HG03469 (cell line): Measurements from ENCODE around the gene PCDHAC1.

ENCODE experiments used
- ATAC-seq: cut with Tn5 transposase; IDR thresholded peaks from one replicate; pipeline ENCODE4 v1.9.1; 2021; ENCODE audit warnings: mild to moderate bottlenecking, moderate library complexity, moderate number of reproducible peaks; ENCODE audit not compliant: unreplicated experiment

Gene PCDHAC1

GRCh38 chr5:140967226-140967893 lies 41.3 kb downstream of the PCDHAC1 start:
- no peak for ATAC-seq

GRCh38 chr5:140969880-140970279 lies 43.8 kb downstream of the PCDHAC1 start:
- ATAC-seq: no peak

GRCh38 chr5:140973550-140973949 lies 47.5 kb downstream of the PCDHAC1 start:
- no peak for ATAC-seq

- no peak for ATAC-seq
Measured at GRCh38 chr5:140977003-140977402, 50.9 kb downstream of the PCDHAC1 start.

GRCh38 chr5:140978260-140978659 lies 52.2 kb downstream of the PCDHAC1 start:
- ATAC-seq: no peak

GRCh38 chr5:140978983-140979382 lies 52.9 kb downstream of the PCDHAC1 start:
- no peak for ATAC-seq
